GM15510 (cell line): ENCODE measurements around the gene FXN.

Experiments used
- POLR2A ChIP-seq: IDR thresholded peaks from 3 replicates; pipeline ENCODE4 v1.6.1; 2011; ENCODE audit warnings: borderline replicate concordance; ENCODE audit not compliant: insufficient read length; ENCODE audit errors: extremely low read depth

Gene FXN

GRCh38 chr9:69074801-69075200 lies 39.2 kb downstream of the FXN start:
- no peak for TF ChIP-seq POLR2A

GRCh38 chr9:69076550-69076949 lies 41.0 kb downstream of the FXN start:
- no peak for TF ChIP-seq POLR2A

DNA sequence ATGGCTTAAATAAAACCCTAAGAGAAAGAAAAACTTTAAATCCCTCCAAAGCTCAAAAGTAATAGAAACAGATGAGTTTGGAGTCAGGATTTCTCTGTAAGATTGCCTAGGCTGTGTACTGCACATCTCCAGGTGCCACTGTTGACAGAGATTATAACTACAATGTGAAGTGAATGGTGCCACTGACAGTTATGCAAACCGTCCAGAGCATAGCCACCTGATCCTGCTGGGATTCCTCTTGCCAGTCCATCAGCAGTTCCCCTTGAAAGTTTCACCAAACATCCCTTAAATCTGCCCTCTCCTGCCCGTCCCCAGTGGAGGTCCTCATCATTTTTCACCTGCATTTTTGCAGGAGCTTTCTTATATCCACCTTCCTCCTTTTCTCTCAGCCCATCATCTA lies 42.5 kb downstream of the FXN start:
- no peak for TF ChIP-seq POLR2A

DNA sequence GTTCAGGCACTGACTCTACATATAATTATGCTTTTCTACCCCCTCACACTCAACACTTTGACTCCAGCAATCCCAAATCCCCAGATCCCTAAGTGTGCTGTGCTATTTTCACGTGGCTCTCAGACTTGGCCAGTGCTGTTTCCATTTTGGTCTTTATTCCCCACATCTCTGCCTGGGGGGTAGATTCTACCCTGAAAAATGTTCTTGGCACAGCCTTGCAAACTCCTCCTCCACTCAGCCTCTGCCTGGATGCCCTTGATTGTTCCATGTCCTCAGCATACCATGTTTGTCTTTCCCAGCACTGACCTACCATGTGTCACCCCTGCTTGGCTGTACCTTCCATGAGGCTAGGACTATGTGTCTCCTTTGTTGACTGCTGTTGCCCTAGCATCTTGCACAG lies 43.0 kb downstream of the FXN start:
- TF ChIP-seq POLR2A = no peak

DNA sequence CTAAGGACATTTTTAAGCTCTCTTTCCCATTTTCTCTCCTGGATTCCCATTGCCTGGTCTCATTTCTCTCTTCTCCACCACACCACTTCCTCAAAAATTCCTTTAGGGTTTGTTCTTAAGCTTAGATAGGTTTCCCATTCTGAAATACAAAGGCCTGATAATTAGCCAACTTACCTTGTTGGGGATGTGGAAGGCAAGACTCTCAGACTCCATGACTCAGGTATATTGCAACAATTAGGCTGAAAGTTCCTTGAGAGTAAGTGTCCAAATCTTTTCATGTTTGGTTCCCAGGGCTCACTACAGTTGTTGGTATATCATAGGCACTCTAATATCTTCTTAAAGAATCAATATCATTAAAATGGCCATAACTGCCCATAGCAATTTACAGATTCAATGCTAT lies 43.6 kb downstream of the FXN start:
- no peak for TF ChIP-seq POLR2A

GRCh38 chr9:69081261-69081660 lies 45.7 kb downstream of the FXN start:
- TF ChIP-seq POLR2A = no peak

DNA sequence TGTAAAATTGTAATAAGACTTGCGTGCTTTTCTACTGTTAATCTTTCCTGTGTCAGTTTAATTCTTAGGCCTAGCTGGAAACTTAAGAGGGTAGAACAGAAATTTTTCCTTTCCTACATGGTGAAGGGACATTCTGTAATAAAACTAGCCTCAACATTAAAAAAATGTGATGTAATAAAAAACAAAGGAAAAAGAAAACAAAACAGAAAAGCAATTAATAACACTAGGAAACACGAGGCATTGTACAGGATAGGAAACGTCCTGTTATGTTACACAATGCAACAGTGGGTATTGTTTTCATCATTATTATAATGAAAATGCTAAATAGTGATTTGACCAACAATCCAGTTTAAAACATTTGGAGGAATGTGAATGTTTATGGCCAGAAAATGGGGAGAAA lies 47.8 kb downstream of the FXN start:
- TF ChIP-seq POLR2A = no peak

- TF ChIP-seq POLR2A = no peak
Observed at GRCh38 chr9:69085569-69086283, 50.2 kb downstream of the FXN start.

GRCh38 chr9:69086312-69086711 lies 50.8 kb downstream of the FXN start:
- no peak for TF ChIP-seq POLR2A

DNA sequence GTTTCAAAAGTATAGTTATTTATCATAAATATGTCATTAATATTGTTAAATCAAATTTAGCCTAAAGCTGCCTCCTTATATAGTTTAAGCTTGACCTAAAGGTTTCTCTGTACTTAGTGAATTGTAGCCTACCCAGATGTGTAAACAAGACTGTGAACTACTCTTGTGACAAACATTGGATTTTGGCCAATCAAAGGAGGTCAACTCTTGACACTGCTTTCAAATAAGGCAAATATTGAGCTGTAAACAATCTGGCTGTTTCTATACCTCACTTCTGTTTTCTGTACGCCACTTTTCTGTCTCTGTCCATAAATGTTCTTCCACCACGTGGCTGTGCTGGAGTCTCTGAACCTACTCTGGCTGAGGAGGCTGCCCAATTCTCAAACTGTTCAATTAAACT lies 51.2 kb downstream of the FXN start:
- TF ChIP-seq POLR2A = no peak

DNA sequence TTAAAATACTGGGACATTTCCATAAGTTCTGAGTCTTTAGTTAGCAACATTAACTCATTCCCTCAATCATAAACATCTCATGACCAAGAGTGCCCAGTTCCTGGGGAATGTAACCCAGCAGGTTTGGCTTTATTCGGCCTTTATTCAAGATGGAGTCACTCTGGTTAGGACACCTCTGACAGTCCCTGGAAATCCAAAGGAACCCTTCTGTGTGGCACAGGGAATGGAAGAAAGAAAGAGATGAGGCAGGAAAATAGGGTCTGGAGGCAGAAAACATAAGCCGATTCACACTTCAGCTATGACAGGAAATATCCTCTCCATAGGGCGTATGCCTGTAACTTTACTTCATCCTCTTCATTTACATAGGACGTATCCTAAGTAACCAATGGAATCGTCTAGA lies 53.5 kb downstream of the FXN start:
- no peak for TF ChIP-seq POLR2A

DNA sequence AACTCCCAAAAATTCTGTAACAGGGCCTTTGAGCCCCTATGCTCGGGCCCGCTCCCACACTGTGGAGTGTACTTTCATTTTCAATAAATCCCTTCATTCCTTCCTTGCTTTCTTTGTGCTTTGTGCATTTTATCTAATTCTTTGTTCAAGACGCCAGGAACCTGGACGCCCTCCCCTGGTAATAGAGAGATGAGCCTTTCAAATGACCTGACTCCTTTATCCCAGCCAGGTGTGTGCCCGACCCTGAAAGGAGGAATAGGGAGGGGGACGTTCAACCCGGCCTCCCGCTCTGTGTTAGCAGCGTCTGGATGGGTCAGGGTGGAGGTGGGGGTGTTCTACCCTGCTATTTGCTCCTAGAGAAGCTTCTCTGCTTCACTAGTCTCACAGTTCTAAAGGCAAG lies 53.9 kb downstream of the FXN start:
- no peak for TF ChIP-seq POLR2A

DNA sequence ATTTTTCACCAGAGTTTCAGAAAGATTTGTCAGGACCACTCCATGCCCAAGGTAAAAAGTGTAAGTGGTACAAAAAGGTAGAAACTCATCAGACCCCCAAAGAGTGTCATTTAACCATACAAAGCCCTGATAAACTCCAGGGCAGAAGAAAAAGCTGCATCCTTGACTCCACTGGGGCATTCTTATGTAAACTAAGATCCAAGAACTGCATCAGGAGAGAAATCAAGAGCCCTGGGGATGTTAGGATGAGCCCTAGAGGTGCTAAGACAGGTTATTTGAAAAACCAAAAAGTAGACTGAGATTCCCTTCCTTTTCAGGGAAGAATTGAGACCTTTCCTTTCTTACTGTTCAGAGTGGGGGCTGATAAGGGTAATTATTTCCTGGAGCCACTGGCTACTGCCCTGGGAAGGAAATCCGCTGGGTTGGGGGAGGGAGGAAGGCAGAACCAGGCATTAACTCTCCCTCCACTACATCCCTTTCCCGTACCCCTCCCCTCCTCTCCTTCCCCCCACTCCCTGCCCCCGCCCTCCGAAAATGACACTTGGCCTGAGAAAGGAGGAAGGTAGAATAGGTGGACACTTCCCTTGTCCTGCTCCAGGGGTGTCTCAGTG lies 54.7 kb downstream of the FXN start:
- TF ChIP-seq POLR2A = no peak

DNA sequence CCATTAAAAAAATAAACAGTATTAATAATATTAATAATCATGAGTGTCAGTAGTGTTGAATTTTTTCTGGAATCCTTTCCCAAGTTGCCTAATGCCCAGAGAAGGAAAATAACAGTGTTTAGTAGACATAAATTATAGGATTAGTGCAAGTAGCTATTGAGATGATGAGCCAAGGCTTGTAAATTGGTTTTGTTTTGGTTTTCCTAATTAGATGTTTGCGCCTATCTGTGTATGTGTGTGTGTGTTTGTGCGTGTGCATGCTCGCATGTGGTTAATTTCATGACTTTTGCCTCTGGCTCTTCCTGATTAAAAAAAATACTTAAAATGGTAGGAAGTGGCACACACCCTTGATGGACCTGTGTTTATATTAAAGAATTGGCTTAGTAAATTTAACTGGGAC lies 55.4 kb downstream of the FXN start:
- no peak for TF ChIP-seq POLR2A

DNA sequence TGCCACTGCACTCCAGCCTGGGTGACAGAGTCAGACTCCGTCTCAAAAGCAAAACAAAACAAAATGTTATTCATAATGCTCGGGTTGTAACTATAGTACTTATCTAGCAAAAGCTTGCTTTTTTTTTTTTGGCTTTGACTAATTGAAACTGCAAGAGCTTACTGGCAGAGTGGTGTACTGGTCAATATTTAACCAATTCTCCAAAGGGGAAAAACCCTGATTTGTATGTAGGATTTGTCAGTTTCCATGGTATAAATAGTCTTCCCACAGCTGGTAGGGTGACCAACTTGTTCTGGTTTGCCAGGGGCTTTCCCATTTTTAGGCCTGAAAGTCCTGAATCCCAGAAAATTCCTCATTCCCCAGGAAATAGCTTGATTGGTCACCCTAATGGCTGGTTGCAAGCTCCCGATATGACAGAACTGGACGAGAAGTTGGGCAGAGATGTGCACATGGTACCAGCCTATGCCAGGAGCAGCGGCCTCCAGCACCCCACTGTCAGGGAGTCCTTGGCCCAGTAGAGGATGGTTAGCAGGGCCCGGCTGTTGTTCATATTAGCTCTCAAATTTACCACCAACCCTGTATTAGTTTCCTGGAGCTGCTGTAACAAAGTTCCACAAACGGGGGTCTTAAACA lies 58.0 kb downstream of the FXN start:
- no peak for TF ChIP-seq POLR2A

DNA sequence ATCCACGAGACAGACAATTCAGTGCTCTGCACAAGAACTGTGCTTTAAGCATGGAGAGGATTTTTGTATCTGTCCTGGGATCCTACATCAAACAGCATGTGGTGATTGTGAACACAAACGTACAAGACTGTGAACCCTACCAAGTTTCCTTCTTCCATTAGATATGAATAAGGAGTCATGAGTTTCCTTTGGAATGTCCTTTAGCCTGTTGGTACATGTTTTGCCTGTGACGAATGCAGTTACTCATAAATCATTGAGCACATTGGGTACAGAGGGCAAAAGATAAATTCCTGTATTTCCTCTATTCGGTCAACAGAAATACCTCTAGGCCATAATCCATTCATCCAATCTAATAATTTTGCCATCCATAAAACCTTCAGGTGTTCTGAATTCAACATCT lies 61.5 kb downstream of the FXN start:
- TF ChIP-seq POLR2A = no peak
